ENCODE results near the gene PAM16.
"Not testable (repeated sequence)": the region's sequence is repeated elsewhere in the genome, so short reads cannot be mapped to it uniquely, and the experiment has no call there.

PAM16 gene

DNA sequence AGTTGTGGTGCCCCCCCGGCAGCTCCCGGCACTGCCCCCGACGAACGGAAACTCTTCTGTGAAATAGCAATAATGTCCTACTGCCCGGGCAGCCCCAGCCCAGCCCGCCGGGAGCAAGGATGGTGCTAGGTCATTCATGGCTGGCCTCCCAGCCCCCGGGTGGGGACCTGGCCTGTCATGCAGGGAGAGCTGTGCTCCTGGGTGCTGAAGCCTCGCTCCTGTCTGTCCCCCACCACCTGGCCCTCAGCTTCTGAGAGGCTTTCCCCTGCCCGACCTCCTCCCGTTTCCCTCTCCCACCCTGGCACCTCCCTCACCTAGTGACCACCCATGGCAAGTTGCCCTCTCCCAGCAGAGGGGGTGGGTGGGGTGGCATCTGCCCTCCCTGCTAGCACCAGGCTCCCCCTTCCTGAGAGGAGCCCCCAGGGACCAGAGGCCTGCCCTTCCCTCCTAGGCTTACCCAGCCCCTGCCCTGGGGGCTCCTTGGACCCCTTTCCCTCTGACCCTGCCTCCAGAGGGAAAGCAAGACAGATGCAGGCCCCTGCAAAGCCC, 13.5 kb downstream of the PAM16 start:
- Histone ChIP-seq H3K9ac (peak overlapping the region; percentile 36; the same call in 1 of the 2 replicates), H3K4me1 (peaks cover 46% of the 10 kb centered on the region), H4K20me1 (peaks cover 88% of the 10 kb centered on the region), H3K27ac (peak overlapping the region; percentile 19), H3K36me3 (peaks cover 96% of the 10 kb centered on the region), H3K4me3 (no peak overlapping the region), H3K27me3 (no peaks in the 10 kb centered on the region), H3K9me3 (no peaks in the 10 kb centered on the region), H3K4me2 (no peak overlapping the region)
- TF ChIP-seq Cebpa-rat (IDR thresholded peaks at IDR 0.05) = no peak

- Histone ChIP-seq H3K36me3 (peaks cover 99% of the 10 kb centered on the region), H3K4me1 (peaks cover 46% of the 10 kb centered on the region), H3K4me3 (no peak overlapping the region), H3K4me2 (no peak overlapping the region), H3K9me3 (no peaks in the 10 kb centered on the region), H3K9ac (peak overlapping the region; percentile 36; the same call in 1 of the 2 replicates), H4K20me1 (peaks cover 93% of the 10 kb centered on the region), H3K27ac (no peak overlapping the region), H3K27me3 (no peaks in the 10 kb centered on the region)
- TF ChIP-seq Cebpa-rat (IDR thresholded peaks at IDR 0.05) = no peak
Measured at GRCh38 chr16:4336701-4337539, 14.2 kb downstream of the PAM16 start.

DNA sequence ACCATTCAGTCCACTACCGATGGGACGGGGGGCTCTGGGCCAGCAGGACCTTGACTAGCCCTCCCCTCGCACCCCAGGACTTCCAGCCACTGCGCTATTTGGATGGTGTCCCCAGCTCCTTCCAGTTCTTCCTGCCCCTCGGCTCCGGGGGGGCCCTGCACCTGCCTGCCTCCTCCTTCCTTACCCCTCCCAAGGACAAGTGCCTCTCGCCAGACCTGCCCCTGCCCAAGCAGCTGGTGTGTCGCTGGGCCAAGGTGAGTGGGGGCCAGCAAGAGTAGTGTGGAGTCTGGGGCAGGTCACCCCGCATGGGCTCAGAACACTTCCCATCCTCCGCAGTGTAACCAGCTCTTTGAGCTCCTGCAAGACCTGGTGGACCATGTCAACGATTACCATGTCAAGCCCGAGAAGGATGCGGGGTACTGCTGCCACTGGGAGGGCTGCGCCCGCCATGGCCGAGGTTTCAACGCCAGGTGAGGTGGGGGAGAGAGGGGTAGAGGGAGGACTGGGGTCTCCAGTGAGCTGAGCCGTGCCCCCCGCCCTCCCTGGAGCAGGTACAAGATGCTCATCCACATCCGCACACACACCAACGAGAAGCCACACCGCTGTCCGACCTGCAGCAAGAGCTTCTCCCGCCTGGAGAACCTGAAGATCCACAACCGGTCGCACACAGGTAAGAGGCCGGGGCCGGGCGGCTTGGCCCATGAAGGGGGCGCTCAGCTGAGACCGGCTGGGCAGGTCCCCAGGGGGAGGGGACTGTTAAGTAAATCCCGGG, 16.2 kb downstream of the PAM16 start:
- peak overlapping the region; percentile 26; the same call in 1 of the 2 replicates for H3K9ac ChIP-seq
- H3K4me3 ChIP-seq = no peak overlapping the region
- peaks cover 36% of the 10 kb centered on the region for H3K4me1 ChIP-seq
- H3K36me3 ChIP-seq = peaks cover 82% of the 10 kb centered on the region
- H4K20me1 ChIP-seq = peaks cover 91% of the 10 kb centered on the region
- no peak overlapping the region for H3K4me2 ChIP-seq
- H3K9me3 ChIP-seq = no peaks in the 10 kb centered on the region
- no peak overlapping the region for H3K27ac ChIP-seq
- no peaks in the 10 kb centered on the region for H3K27me3 ChIP-seq
- TF ChIP-seq Cebpa-rat (IDR thresholded peaks at IDR 0.05) = no peak

DNA sequence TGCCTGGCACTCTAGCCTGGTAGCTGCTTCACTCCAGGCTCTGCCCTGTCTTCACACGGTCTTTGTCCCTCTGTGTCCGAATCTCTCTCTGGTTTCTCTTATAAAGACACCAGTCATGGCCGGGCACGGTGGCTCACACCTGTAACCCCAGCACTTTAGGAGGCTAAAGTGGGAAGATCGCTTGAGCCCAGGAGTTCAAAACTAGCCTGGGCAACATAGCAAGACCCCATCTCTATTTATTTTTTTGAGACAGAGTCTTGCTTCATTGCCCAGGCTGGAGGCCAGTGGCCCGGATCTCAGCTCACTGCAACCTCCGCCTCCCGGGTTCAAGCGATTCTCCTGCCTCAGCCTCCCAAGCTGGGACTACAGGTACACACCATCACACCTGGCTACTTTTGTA, 17.4 kb downstream of the PAM16 start:
- H3K27me3 ChIP-seq, H3K27ac ChIP-seq, H3K4me3 ChIP-seq, H3K9ac ChIP-seq, H3K9me3 ChIP-seq, H3K4me2 ChIP-seq: not testable (repeated sequence)
- H3K36me3 ChIP-seq = peaks cover 70% of the 10 kb centered on the region
- peaks cover 42% of the 10 kb centered on the region for H3K4me1 ChIP-seq
- H4K20me1 ChIP-seq = peaks cover 91% of the 10 kb centered on the region

DNA sequence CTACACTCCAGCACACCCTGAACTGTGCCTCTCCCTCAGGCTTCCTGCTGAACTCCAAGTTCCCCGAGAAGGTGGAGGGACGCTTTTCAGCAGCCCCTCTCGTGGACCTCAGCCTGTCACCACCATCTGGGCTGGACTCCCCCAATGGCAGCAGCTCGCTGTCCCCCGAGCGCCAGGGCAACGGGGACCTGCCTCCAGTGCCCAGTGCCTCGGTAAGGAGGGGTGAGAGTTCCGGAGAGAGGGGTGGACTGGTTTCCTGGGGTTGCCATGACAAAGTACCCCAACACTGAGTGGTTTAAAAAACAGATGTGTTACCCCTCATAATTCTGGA, 17.8 kb downstream of the PAM16 start:
- H3K27ac ChIP-seq = no peak overlapping the region
- H3K27me3 ChIP-seq = no peaks in the 10 kb centered on the region
- H3K4me1 ChIP-seq = peaks cover 47% of the 10 kb centered on the region
- no peak overlapping the region for H3K4me3 ChIP-seq
- H3K9ac ChIP-seq = no peak overlapping the region
- H3K9me3 ChIP-seq = no peaks in the 10 kb centered on the region
- H3K36me3 ChIP-seq = peaks cover 66% of the 10 kb centered on the region
- peaks cover 89% of the 10 kb centered on the region for H4K20me1 ChIP-seq
- no peak for TF ChIP-seq Cebpa-rat (IDR thresholded peaks at IDR 0.05)
- no peak overlapping the region for H3K4me2 ChIP-seq

DNA sequence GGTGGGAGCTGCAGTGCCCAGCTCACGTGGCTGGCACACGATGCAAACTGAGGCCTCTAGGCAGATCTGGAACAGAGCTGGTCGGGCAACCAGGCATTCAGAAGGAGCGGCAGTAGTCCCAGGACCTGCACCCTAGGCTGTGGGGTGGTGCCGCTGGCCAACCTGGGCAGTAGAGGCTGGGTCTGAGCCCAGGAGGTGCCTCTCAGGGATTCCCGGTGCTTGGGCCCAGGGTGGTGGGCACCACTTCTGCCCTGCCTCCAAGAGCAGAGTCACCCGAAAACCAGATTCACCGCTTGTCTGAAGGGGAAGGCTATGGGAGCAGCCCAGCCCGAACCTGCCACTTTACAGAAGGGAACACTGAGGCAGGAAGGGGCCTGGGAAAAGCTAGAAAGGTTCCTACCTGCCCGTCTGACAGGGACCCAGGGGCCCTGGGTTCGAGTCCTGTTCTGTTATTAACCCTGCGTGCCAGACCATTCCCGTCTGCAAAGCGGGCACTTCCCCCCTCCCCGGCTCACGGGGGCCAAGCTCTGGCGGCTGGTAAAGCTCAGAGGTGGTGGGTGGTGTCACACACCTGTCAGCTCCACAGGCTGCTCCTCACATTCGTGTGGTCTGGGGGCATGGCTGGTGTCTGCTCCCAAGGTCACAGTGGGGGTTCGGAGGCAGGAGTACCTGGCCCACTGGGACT, 18.4 kb downstream of the PAM16 start:
- H3K36me3 ChIP-seq = peaks cover 61% of the 10 kb centered on the region
- H3K4me1 ChIP-seq = peaks cover 46% of the 10 kb centered on the region
- H3K9ac ChIP-seq = no peak overlapping the region
- no peak overlapping the region for H3K27ac ChIP-seq
- no peaks in the 10 kb centered on the region for H3K9me3 ChIP-seq
- no peaks in the 10 kb centered on the region for H3K27me3 ChIP-seq
- TF ChIP-seq Cebpa-rat (IDR thresholded peaks at IDR 0.05) = no peak
- peaks cover 84% of the 10 kb centered on the region for H4K20me1 ChIP-seq
- H3K4me2 ChIP-seq = no peak overlapping the region
- H3K4me3 ChIP-seq = no peak overlapping the region

DNA sequence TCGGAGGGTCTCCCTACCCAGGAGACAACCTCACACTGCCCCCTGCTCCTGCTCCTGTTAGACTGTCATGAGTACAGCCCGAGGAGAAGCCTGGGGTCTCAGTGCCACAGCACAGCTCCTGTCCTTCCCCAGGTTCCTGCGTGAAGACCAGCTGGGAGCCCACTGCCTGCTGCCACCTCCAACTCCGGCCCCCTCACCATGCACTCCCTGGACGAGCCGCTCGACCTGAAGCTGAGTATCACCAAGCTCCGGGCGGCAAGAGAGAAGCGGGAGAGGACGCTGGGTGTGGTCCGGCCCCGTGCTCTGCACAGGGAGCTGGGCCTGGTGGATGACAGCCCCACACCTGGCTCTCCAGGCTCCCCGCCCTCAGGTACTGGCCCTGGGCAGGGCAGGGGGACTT, 19.0 kb downstream of the PAM16 start:
- TF ChIP-seq Cebpa-rat (IDR thresholded peaks at IDR 0.05) = no peak
- Histone ChIP-seq H3K4me3 (no peak overlapping the region), H3K4me1 (peaks cover 44% of the 10 kb centered on the region), H3K9ac (no peak overlapping the region), H3K27ac (no peak overlapping the region), H3K36me3 (peaks cover 54% of the 10 kb centered on the region), H4K20me1 (peaks cover 78% of the 10 kb centered on the region), H3K4me2 (no peak overlapping the region), H3K27me3 (no peaks in the 10 kb centered on the region), H3K9me3 (no peaks in the 10 kb centered on the region)

DNA sequence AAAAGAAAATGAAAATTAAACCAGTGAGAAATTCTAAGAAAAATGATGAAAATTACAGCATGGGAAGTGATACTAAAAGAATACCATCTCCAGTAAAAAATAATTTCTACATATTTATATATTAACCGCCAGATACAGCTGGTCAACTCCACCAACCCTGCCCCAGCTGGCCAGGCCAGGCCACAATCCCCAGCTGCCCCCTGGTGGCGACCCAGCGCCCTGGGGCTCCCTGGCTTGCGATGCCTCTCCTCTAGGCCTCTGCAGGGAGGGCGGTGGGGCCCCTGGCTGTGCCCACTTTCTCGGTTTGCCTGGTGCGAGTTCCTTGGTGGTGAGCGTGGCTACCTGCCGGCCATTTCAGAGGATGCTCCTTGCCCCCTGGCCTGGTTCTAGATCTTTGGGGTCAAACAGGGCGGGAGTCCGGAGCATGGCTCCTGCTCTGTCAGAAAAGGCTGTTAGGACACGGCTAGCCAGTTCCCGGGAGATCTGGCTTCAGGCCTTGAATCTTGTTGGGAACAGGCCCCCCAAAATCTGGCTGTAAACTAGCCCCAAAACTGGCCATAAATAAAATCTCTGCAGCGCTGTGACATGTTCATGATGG, 20.7 kb downstream of the PAM16 start:
- H3K4me2 ChIP-seq = 0 out of 2 replicates have a peak overlapping the region, but pooled peaks have one; percentile 98
- H4K20me1 ChIP-seq = peaks cover 69% of the 10 kb centered on the region
- no peaks in the 10 kb centered on the region for H3K27me3 ChIP-seq
- no peak overlapping the region for H3K9ac ChIP-seq
- no peak for TF ChIP-seq Cebpa-rat (IDR thresholded peaks at IDR 0.05)
- H3K27ac ChIP-seq = 0 out of 2 replicates have a peak overlapping the region, but pooled peaks have one; percentile 41
- peaks cover 38% of the 10 kb centered on the region for H3K36me3 ChIP-seq
- H3K4me3 ChIP-seq = no peak overlapping the region
- H3K9me3 ChIP-seq = no peaks in the 10 kb centered on the region
- H3K4me1 ChIP-seq = peaks cover 59% of the 10 kb centered on the region
